HEK293 (cell line): ENCODE data around the gene ANKRD13D.
A peak's percentile ranks its signal among the peaks of the same experiment; 100 is the strongest.

Experiments used
- CTCF ChIA-PET: fragments of 350-600 bp; formaldehyde crosslinking; extraction: SDS; loops from one replicate; lab custom pipeline; 2021; ENCODE audit warnings: antibody characterized with exemption; lab: Yijun Ruan, JAX
- POLR2A ChIA-PET: fragments of 300-600 bp; formaldehyde crosslinking; extraction: SDS; loops from one replicate; lab custom pipeline; 2020; ENCODE audit warnings: antibody characterized with exemption, inconsistent platforms; lab: Yijun Ruan, JAX
- H3K27ac ChIP-seq: fragments of 200-500 bp; sonication (Bioruptor generic); 2 replicates; pipeline ENCODE4 v1.5.1; 2014; ENCODE audit warnings: low read depth, low read length, control low read depth, inconsistent platforms; ENCODE audit errors: extremely low read depth
- H3K36me3 ChIP-seq, 2 experiments: fragments of 200-500 bp in 1 of 2; sonication (Bioruptor generic) in 1 of 2; 1 replicate in 1 of 2; 2 replicates in 1 of 2; pipeline ENCODE4 v1.5.1; 2014 to 2017; ENCODE audit warnings: inconsistent platforms in 2 of 2, low read length in 2 of 2; ENCODE audit not compliant: control insufficient read depth in 2 of 2, insufficient read depth in 1 of 2
- H3K4me1 ChIP-seq: fragments of 200-500 bp; sonication (Bioruptor generic); 2 replicates; pipeline ENCODE4 v1.5.1; 2014; ENCODE audit warnings: mild to moderate bottlenecking, low read length, inconsistent platforms; ENCODE audit not compliant: control insufficient read depth, insufficient read depth
- H3K4me3 ChIP-seq: 2 replicates; pipeline ENCODE4 v1.5.1; 2011; ENCODE audit warnings: low read depth, mild to moderate bottlenecking, control low read depth, low read length, moderate library complexity
- H3K9me3 ChIP-seq: fragments of 200-500 bp; sonication (Bioruptor generic); 2 replicates; pipeline ENCODE4 v1.5.1; 2014; ENCODE audit warnings: low read depth, low read length, inconsistent platforms; ENCODE audit not compliant: control insufficient read depth, insufficient read depth
- KLF10 ChIP-seq: fragments of 450-650 bp; IDR thresholded peaks from 2 replicates; pipeline ENCODE4 v1.5.1; 2018; ENCODE audit warnings: missing biosample characterization, mild to moderate bottlenecking, missing genetic modification characterization
- OVOL3 ChIP-seq: fragments of 450-650 bp; formaldehyde crosslinking; IDR thresholded peaks from 2 replicates; pipeline ENCODE4 v1.5.1; 2016; ENCODE audit warnings: missing biosample characterization, missing genetic modification characterization
- TCF7L2 ChIP-seq: IDR thresholded peaks from 2 replicates; pipeline ENCODE4 v1.6.1; 2011; ENCODE audit warnings: low read depth, mild to moderate bottlenecking, inconsistent platforms, low read length, moderate library complexity, borderline replicate concordance
- YY2 ChIP-seq: fragments of 450-650 bp; formaldehyde crosslinking; IDR thresholded peaks from 2 replicates; pipeline ENCODE4 v1.5.1; 2016; ENCODE audit warnings: missing biosample characterization, missing genetic modification characterization
- ZFHX2 ChIP-seq: fragments of 450-650 bp; formaldehyde crosslinking; conservative IDR thresholded peaks from 2 replicates; pipeline ENCODE4 v1.5.1; 2016; ENCODE audit warnings: missing biosample characterization, missing genetic modification characterization
- ZNF10 ChIP-seq: fragments of 450-650 bp; formaldehyde crosslinking; IDR thresholded peaks from 2 replicates; pipeline ENCODE4 v1.5.1; 2017; ENCODE audit warnings: missing biosample characterization, missing genetic modification characterization
- ZNF23 ChIP-seq: fragments of 450-650 bp; formaldehyde crosslinking; IDR thresholded peaks from 2 replicates; pipeline ENCODE4 v1.5.1; 2016; ENCODE audit warnings: missing biosample characterization, missing genetic modification characterization, borderline replicate concordance
- ZNF324 ChIP-seq: fragments of 450-650 bp; formaldehyde crosslinking; IDR thresholded peaks from 2 replicates; pipeline ENCODE4 v1.5.1; 2016; ENCODE audit warnings: missing biosample characterization, missing genetic modification characterization
- ZNF391 ChIP-seq: fragments of 450-650 bp; formaldehyde crosslinking; IDR thresholded peaks from 2 replicates; pipeline ENCODE4 v1.5.1; 2016; ENCODE audit warnings: low read depth, missing biosample characterization, missing genetic modification characterization, borderline replicate concordance
- ZNF416 ChIP-seq: fragments of 450-650 bp; formaldehyde crosslinking; IDR thresholded peaks from 2 replicates; pipeline ENCODE4 v1.5.1; 2016; ENCODE audit warnings: missing biosample characterization, missing genetic modification characterization
- ZNF585B ChIP-seq: fragments of 450-650 bp; formaldehyde crosslinking; IDR thresholded peaks from 2 replicates; pipeline ENCODE4 v1.5.1; 2016; ENCODE audit warnings: missing biosample characterization, missing genetic modification characterization
- ZNF76 ChIP-seq: fragments of 450-650 bp; formaldehyde crosslinking; IDR thresholded peaks from 2 replicates; pipeline ENCODE4; 2016; ENCODE audit warnings: low read depth, missing biosample characterization, missing genetic modification characterization, borderline replicate concordance
- ZNF791 ChIP-seq: fragments of 450-650 bp; formaldehyde crosslinking; IDR thresholded peaks from 2 replicates; pipeline ENCODE4 v1.5.1; 2016; ENCODE audit warnings: missing biosample characterization, missing genetic modification characterization
- ZNF792 ChIP-seq: fragments of 450-650 bp; formaldehyde crosslinking; IDR thresholded peaks from 2 replicates; pipeline ENCODE4 v1.5.1; 2016; ENCODE audit warnings: missing biosample characterization, missing genetic modification characterization
- ZNF837 ChIP-seq: fragments of 450-650 bp; formaldehyde crosslinking; IDR thresholded peaks from 2 replicates; pipeline ENCODE4 v1.5.1; 2016; ENCODE audit warnings: missing biosample characterization, missing genetic modification characterization
- TF ChIP-seq, protein P1 (sequence below): fragments of 450-650 bp; formaldehyde crosslinking; IDR thresholded peaks from 2 replicates; pipeline ENCODE4 v1.5.1; 2017; ENCODE audit warnings: missing biosample characterization, mild to moderate bottlenecking, missing genetic modification characterization, moderate library complexity
- TF ChIP-seq, protein P2 (sequence below): fragments of 450-650 bp; IDR thresholded peaks from 2 replicates; pipeline ENCODE4 v1.5.1; 2018; ENCODE audit warnings: missing biosample characterization, missing genetic modification characterization
- TF ChIP-seq, protein P3 (sequence below): fragments of 450-650 bp; formaldehyde crosslinking; IDR thresholded peaks from 2 replicates; pipeline ENCODE4 v1.5.1; 2016; ENCODE audit warnings: missing biosample characterization, missing genetic modification characterization, borderline replicate concordance
- TF ChIP-seq, protein P4 (sequence below): fragments of 450-650 bp; formaldehyde crosslinking; IDR thresholded peaks from 2 replicates; pipeline ENCODE4 v1.5.1; 2016; ENCODE audit warnings: missing biosample characterization, missing genetic modification characterization

ANKRD13D gene

DNA sequence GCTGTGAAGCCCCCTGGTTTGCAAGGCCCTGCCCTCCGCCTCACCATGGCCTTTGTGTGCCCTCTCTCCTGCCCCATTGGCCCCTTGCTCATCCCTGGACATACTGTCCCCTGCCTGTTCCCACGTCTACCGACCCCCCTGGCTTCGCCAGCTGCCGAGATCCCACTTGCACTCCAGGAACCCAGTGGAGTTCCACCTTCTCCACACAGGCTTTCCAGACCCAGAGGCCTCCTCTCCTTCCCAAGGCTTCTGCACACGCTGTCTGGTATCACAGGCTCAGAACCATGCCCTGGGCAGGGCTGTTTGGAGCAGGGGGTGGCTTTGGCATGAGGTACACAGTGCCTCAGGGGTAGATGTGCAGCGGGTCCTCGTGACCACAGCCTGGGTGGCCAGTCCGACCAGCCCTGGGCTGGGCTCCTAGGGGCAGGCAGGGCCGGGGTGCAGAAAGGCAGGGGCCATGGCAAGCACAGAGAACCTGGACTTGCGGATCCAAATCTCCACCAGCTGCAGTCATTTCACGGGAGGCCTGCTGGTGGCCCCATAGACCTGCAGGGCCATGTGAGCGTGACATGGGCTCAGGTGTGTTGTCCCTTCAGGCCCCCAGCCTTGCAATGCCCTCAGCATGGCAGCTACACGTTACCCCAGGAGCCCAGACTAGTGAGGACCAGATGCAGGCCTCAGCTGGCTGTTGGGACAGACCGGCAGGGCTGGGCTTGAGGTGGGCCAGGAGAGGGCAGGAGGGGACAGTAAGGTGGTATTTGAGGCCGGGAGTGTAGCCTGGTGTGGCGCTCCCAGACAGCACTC, 13.3 kb upstream of the ANKRD13D start:
- H3K36me3 ChIP-seq: peaks cover 0 to 58% of the 10 kb centered on the region in 2 experiments; a peak in 1 of 3 replicates
- ChIA-PET POLR2A (no interaction called here), CTCF (no interaction called here)
- no peak for TF ChIP-seq TCF7L2
- no peak for TF ChIP-seq YY2 (tag by site-specific recombination)
- no peak for TF ChIP-seq ZNF324 (tag by site-specific recombination)
- no peak for TF ChIP-seq ZFHX2
- no peak for TF ChIP-seq ZNF23
- no peak for TF ChIP-seq ZNF416 (tag by site-specific recombination)
- no peak for TF ChIP-seq OVOL3 (tag by site-specific recombination)
- TF ChIP-seq, protein P1, sequence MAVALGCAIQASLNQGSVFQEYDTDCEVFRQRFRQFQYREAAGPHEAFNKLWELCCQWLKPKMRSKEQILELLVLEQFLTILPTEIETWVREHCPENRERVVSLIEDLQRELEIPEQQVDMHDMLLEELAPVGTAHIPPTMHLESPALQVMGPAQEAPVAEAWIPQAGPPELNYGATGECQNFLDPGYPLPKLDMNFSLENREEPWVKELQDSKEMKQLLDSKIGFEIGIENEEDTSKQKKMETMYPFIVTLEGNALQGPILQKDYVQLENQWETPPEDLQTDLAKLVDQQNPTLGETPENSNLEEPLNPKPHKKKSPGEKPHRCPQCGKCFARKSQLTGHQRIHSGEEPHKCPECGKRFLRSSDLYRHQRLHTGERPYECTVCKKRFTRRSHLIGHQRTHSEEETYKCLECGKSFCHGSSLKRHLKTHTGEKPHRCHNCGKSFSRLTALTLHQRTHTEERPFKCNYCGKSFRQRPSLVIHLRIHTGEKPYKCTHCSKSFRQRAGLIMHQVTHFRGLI (tag by site-specific recombination): no peak
- TF ChIP-seq, protein P2, sequence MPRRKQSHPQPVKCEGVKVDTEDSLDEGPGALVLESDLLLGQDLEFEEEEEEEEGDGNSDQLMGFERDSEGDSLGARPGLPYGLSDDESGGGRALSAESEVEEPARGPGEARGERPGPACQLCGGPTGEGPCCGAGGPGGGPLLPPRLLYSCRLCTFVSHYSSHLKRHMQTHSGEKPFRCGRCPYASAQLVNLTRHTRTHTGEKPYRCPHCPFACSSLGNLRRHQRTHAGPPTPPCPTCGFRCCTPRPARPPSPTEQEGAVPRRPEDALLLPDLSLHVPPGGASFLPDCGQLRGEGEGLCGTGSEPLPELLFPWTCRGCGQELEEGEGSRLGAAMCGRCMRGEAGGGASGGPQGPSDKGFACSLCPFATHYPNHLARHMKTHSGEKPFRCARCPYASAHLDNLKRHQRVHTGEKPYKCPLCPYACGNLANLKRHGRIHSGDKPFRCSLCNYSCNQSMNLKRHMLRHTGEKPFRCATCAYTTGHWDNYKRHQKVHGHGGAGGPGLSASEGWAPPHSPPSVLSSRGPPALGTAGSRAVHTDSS (tag by site-specific recombination): no peak
- TF ChIP-seq, protein P3, sequence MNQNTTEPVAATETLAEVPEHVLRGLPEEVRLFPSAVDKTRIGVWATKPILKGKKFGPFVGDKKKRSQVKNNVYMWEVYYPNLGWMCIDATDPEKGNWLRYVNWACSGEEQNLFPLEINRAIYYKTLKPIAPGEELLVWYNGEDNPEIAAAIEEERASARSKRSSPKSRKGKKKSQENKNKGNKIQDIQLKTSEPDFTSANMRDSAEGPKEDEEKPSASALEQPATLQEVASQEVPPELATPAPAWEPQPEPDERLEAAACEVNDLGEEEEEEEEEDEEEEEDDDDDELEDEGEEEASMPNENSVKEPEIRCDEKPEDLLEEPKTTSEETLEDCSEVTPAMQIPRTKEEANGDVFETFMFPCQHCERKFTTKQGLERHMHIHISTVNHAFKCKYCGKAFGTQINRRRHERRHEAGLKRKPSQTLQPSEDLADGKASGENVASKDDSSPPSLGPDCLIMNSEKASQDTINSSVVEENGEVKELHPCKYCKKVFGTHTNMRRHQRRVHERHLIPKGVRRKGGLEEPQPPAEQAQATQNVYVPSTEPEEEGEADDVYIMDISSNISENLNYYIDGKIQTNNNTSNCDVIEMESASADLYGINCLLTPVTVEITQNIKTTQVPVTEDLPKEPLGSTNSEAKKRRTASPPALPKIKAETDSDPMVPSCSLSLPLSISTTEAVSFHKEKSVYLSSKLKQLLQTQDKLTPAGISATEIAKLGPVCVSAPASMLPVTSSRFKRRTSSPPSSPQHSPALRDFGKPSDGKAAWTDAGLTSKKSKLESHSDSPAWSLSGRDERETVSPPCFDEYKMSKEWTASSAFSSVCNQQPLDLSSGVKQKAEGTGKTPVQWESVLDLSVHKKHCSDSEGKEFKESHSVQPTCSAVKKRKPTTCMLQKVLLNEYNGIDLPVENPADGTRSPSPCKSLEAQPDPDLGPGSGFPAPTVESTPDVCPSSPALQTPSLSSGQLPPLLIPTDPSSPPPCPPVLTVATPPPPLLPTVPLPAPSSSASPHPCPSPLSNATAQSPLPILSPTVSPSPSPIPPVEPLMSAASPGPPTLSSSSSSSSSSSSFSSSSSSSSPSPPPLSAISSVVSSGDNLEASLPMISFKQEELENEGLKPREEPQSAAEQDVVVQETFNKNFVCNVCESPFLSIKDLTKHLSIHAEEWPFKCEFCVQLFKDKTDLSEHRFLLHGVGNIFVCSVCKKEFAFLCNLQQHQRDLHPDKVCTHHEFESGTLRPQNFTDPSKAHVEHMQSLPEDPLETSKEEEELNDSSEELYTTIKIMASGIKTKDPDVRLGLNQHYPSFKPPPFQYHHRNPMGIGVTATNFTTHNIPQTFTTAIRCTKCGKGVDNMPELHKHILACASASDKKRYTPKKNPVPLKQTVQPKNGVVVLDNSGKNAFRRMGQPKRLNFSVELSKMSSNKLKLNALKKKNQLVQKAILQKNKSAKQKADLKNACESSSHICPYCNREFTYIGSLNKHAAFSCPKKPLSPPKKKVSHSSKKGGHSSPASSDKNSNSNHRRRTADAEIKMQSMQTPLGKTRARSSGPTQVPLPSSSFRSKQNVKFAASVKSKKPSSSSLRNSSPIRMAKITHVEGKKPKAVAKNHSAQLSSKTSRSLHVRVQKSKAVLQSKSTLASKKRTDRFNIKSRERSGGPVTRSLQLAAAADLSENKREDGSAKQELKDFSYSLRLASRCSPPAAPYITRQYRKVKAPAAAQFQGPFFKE (tag by site-specific recombination): no peak
- TF ChIP-seq ZNF791 (tag by site-specific recombination): no peak
- no peak for TF ChIP-seq ZNF391
- no peak for TF ChIP-seq KLF10 (tag by site-specific recombination)
- TF ChIP-seq ZNF76: no peak
- no peak for TF ChIP-seq ZNF585B (tag by site-specific recombination)
- TF ChIP-seq, protein P4, sequence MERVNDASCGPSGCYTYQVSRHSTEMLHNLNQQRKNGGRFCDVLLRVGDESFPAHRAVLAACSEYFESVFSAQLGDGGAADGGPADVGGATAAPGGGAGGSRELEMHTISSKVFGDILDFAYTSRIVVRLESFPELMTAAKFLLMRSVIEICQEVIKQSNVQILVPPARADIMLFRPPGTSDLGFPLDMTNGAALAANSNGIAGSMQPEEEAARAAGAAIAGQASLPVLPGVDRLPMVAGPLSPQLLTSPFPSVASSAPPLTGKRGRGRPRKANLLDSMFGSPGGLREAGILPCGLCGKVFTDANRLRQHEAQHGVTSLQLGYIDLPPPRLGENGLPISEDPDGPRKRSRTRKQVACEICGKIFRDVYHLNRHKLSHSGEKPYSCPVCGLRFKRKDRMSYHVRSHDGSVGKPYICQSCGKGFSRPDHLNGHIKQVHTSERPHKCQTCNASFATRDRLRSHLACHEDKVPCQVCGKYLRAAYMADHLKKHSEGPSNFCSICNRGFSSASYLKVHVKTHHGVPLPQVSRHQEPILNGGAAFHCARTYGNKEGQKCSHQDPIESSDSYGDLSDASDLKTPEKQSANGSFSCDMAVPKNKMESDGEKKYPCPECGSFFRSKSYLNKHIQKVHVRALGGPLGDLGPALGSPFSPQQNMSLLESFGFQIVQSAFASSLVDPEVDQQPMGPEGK (tag by site-specific recombination): no peak
- no peak for TF ChIP-seq ZNF10 (tag by site-specific recombination)
- no peak for TF ChIP-seq ZNF837 (tag by site-specific recombination)
- no peak for TF ChIP-seq ZNF792 (tag by site-specific recombination)
- H3K9me3 ChIP-seq: no peaks in the 10 kb centered on the region
- H3K27ac ChIP-seq: peak overlapping the region; percentile 93; the same call in 1 of the 2 replicates
- H3K4me1 ChIP-seq: peaks cover 4% of the 10 kb centered on the region
- H3K4me3 ChIP-seq: no peak overlapping the region
